Stimulated activated CD8-positive, alpha-beta memory T cell treated with anti-CD3 and anti-CD28 coated beads, Interleukin-4, amount 100 ng/mL, for 1 hour (primary cell): ENCODE results near the gene MBD6.
A peak's percentile ranks its signal among the peaks of the same experiment; 100 is the strongest.

Experiments used
- DNase-seq, 2 donors: peaks; one replicate each; pipeline ENCODE4 v3.0.0-alpha.2; 2020; ENCODE audit warnings: low read depth in 2 of 2, low spot score in 1 of 2

The MBD6 gene

GRCh38 chr12:57522011-57522886 lies at the start of gene MBD6:
Gene MBD6, plus strand, starts transcription at chr12:57522824. Its CDS starts 1,480 bp downstream, at chr12:57524304.
- peak; percentile 69 to 75 for DNase-seq

- no peak for DNase-seq
Observed at GRCh38 chr12:57473392-57473791, 49.2 kb upstream of the MBD6 start.

GRCh38 chr12:57473886-57474285 lies 48.7 kb upstream of the MBD6 start:
- DNase-seq, result no peak

GRCh38 chr12:57474430-57474829 lies 48.2 kb upstream of the MBD6 start:
- DNase-seq, result no peak

GRCh38 chr12:57474862-57475261 lies 47.8 kb upstream of the MBD6 start:
- DNase-seq, result no peak

- DNase-seq, result no peak
Observed at GRCh38 chr12:57475271-57476161, 47.1 kb upstream of the MBD6 start.

- no peak for DNase-seq
Observed at GRCh38 chr12:57476162-57476992, 46.2 kb upstream of the MBD6 start.

- DNase-seq, result no peak
Observed at GRCh38 chr12:57476993-57477709, 45.5 kb upstream of the MBD6 start.

- peak in 1 of 2 donors; percentile 33 for DNase-seq
Observed at GRCh38 chr12:57477710-57478681, 44.6 kb upstream of the MBD6 start.

- DNase-seq, result no peak
Observed at GRCh38 chr12:57479043-57479375, 43.6 kb upstream of the MBD6 start.

GRCh38 chr12:57479376-57480115 lies 43.1 kb upstream of the MBD6 start, which contains the start of gene ARHGAP9:
Gene ARHGAP9, minus strand, starts transcription at chr12:57479866. Its CDS starts 460 bp downstream, at chr12:57479406.
- peak in 1 of 2 donors; percentile 43 for DNase-seq

GRCh38 chr12:57481671-57482070 lies 41.0 kb upstream of the MBD6 start:
- no peak for DNase-seq

- no peak for DNase-seq
Observed at GRCh38 chr12:57483466-57483865, 39.2 kb upstream of the MBD6 start.

GRCh38 chr12:57485695-57486094 lies 36.9 kb upstream of the MBD6 start:
- DNase-seq, result no peak

- no peak for DNase-seq
Observed at GRCh38 chr12:57487055-57487596, 35.5 kb upstream of the MBD6 start.

- DNase-seq, result peak; percentile 68 to 81
Observed at GRCh38 chr12:57487597-57488401, 34.8 kb upstream of the MBD6 start, which contains the start of gene MARS1. Gene MARS1, plus strand, starts transcription at chr12:57488068. Its CDS starts 23 bp downstream, at chr12:57488091.
